GM12892 (cell line): ENCODE results near the gene RAB37.

Experiments used
- POLR2A ChIP-seq: IDR thresholded peaks from 2 replicates; pipeline ENCODE4 v1.6.1; 2011; ENCODE audit warnings: low read depth, low read length, control low read depth
- TAF1 ChIP-seq: IDR thresholded peaks from 2 replicates; pipeline ENCODE4 v1.6.1; 2011; ENCODE audit warnings: low read depth, mild to moderate bottlenecking, control low read depth, low read length, borderline replicate concordance

DNA sequence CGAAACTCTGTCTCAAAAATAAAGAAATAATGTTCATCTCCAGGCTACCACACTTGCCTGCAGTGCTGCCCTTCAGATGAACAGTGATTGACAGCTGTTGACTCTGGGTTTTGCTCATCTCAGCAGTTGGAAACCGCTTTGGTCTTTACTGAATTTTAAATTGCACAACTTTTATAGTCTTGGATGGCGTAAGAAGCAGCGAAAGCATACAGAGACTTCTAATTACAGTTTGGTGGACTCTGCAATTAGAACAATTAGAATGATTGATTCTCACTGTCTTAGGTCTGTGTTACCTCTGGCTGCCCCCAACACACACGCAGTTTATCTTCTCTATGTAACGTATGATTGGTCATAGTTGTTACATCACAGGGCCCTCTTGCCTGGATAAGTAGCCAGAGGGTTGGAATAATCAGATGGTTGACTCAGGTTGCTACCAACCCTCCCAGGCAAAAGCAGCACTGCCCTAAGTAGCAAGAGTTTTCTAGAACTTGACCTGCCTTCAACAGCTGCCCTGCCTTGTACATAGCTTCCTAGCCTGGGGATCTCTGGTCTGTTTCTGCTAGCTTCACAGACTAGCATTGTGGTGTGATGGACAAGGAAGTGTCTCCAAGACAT, 41.0 kb downstream of the RAB37 start:
- no peak for TF ChIP-seq POLR2A
- TF ChIP-seq TAF1: no peak
